GM12878 (cell line): Measurements from ENCODE around the gene TAF11L9. TPM values are rescaled to one million over a fixed set of nuclear protein-coding genes. Genes with fewer than 3 reads are reported as not detected.
"Not testable (repeated sequence)": the region's sequence is repeated elsewhere in the genome, so short reads cannot be mapped to it uniquely, and the experiment has no call there.

Source experiments
- ATAC-seq: fragments of 200-7000 bp; cut with Tn5 transposase; 3 replicates; pipeline ENCODE4 v1.9.1; 2020; ENCODE audit warnings: mild to moderate bottlenecking, moderate library complexity
- BruUV-seq: library from RNA; stranded (reverse); fragments of 400-500 nt; replicated peaks from 2 replicates; lab custom pipeline; 2021; lab: Mats Ljungman, UMichigan
- CTCF ChIA-PET: fragments of 300-600 bp; sonication (Branson Sonifier 250); formaldehyde crosslinking; extraction: SDS; loops from one replicate; lab custom pipeline; 2021; ENCODE audit warnings: inconsistent platforms; lab: Yijun Ruan, JAX
- POLR2A ChIA-PET: fragments of 350-600 bp; formaldehyde crosslinking; extraction: SDS; loops from one replicate; lab custom pipeline; 2021; ENCODE audit warnings: inconsistent platforms; lab: Charles Lee
- RAD21 ChIA-PET: fragments of 300-600 bp; sonication (Branson Sonifier 250); formaldehyde crosslinking; loops from one replicate; lab custom pipeline; 2023; ENCODE audit warnings: antibody characterized with exemption; ENCODE audit not compliant: unreplicated experiment; lab: Charles Lee
- SMC1A ChIA-PET: fragments of 300-600 bp; sonication (Branson Sonifier 250); formaldehyde crosslinking; loops from one replicate; lab custom pipeline; 2023; ENCODE audit not compliant: unreplicated experiment, uncharacterized antibody; lab: Charles Lee
- DNase-seq: peaks from one replicate; pipeline ENCODE4 v3.0.0-alpha.2; 2011; ENCODE audit warnings: low read depth, low spot score
- FAIRE-seq: peaks from 3 replicates; lab custom pipeline; 2011; peaks lifted over from hg19 to GRCh38; lab: Jason Lieb, UNC
- H2AFZ ChIP-seq: 2 replicates; pipeline ENCODE4 v1.6.0; 2011; ENCODE audit warnings: low read depth, low read length, control low read depth; ENCODE audit not compliant: control insufficient read depth
- H3K27ac ChIP-seq: 2 replicates; pipeline ENCODE4 v1.5.1; 2011; ENCODE audit warnings: control low read depth; ENCODE audit not compliant: control insufficient read depth, insufficient read depth
- H3K27me3 ChIP-seq, 2 experiments: replicated peaks in 1 of 2; 2 replicates each; pipeline versions ENCODE4 v1.6.0 to v1.6.1; 2011; ENCODE audit warnings: low read length in 1 of 2; ENCODE audit not compliant: control insufficient read depth in 2 of 2, insufficient read depth in 2 of 2
- H3K36me3 ChIP-seq, 2 experiments: 2 replicates each; pipeline ENCODE4 v1.5.1; 2011; ENCODE audit warnings: low read length in 1 of 2; ENCODE audit not compliant: control insufficient read depth in 2 of 2, insufficient read depth in 2 of 2
- H3K4me1 ChIP-seq: 2 replicates; pipeline ENCODE4 v1.6.1; 2011; ENCODE audit warnings: mild to moderate bottlenecking, low read length, moderate library complexity, mixed read lengths; ENCODE audit not compliant: control insufficient read depth, insufficient read depth
- H3K4me2 ChIP-seq: 2 replicates; pipeline ENCODE4 v1.6.0; 2011; ENCODE audit warnings: control low read depth; ENCODE audit not compliant: control insufficient read depth, insufficient read depth
- H3K4me3 ChIP-seq: fragments of 200-600 bp; sonication (generic); 2 replicates; pipeline ENCODE4 v1.5.1; 2016
- H3K79me2 ChIP-seq: 2 replicates; pipeline ENCODE4 v1.6.0; 2011; ENCODE audit warnings: low read length; ENCODE audit not compliant: control insufficient read depth, insufficient read depth
- H3K9ac ChIP-seq: 2 replicates; pipeline ENCODE4 v1.8.0; 2011; ENCODE audit warnings: low read length, control low read depth, mixed read lengths; ENCODE audit not compliant: control insufficient read depth, insufficient read depth
- H3K9me3 ChIP-seq: replicated peaks from 3 replicates; pipeline ENCODE4 v1.5.1; 2011; ENCODE audit warnings: mild to moderate bottlenecking, low read length; ENCODE audit not compliant: control insufficient read depth, insufficient read depth
- H4K20me1 ChIP-seq: 2 replicates; pipeline ENCODE4 v1.6.0; 2011; ENCODE audit not compliant: control insufficient read depth, insufficient read depth
- JUND ChIP-seq: IDR thresholded peaks from 2 replicates; pipeline ENCODE4 v1.6.1; 2012; ENCODE audit warnings: low read depth, mild to moderate bottlenecking, low read length, improper control_type of control experiment, moderate library complexity
- NR2F1 ChIP-seq: fragments of 450-650 bp; conservative IDR thresholded peaks from 2 replicates; pipeline ENCODE4 v1.6.1; 2017; ENCODE audit warnings: mild to moderate bottlenecking
- WGBS: methylation state at CpG from one replicate; pipeline ENCODE4 v1.1.6; 2016; ENCODE audit warnings: low lambda C conversion rate; ENCODE audit not compliant: insufficient replicate concordance, insufficient coverage; ENCODE audit errors: missing lambda C conversion rate; 5-methylcytosine and 5-hydroxymethylcytosine counted together
- in situ Hi-C: fragments of 300-500 bp; cut with MboI; formaldehyde crosslinking; loops from 9 replicates; pipeline ENCODE4 v1.14.3; 2018; ENCODE audit warnings: mixed read lengths
- intact Hi-C: fragments of 100-400 bp; cut with micrococcal nuclease; formaldehyde crosslinking; loops from one replicate; pipeline ENCODE4 v1.14.2; 2022; ENCODE audit not compliant: unreplicated experiment
- polyA plus RNA-seq, 11 experiments: library from polyadenylated mRNA; depleted of rRNA in 4 of 11; unstranded in 6 of 11; stranded (reverse) in 5 of 11; fragments of >200 nt; fragmentation: Nextera tagmentation in 4 of 11; fragmentation: Illumina TruSeq in 1 of 11; extraction: Ambion mirVana in 4 of 11; extraction: Trizol in 1 of 11; gene quantifications; 1 replicate in 1 of 11; 2 replicates in 10 of 11; pipeline versions ENCODE4 v1.2.1 to v1.2.3, GENCODE V29; 2011 to 2016; ENCODE audit warnings: inconsistent platforms in 2 of 11, missing spikeins in 2 of 11, low read depth in 1 of 11
- total RNA-seq, 4 experiments: library from RNA; depleted of rRNA in 3 of 4; stranded (reverse); fragments of >200 nt in 3 of 4; fragmentation: Illumina TruSeq in 1 of 4; extraction: Trizol in 1 of 4; gene quantifications; 2 replicates each; pipeline versions ENCODE4 v1.2.1 to v1.2.3, GENCODE V29; 2013 to 2021

The TAF11L9 gene
- total and polyA plus RNA-seq, 10 of the 15 experiments (the other 5 are each of a cell fraction or from before 2014, with no cell fraction given), result not detected

- no peak for ATAC-seq
Observed at GRCh38 chr5:17604951-17605350, 10.8 kb upstream of the TAF11L9 start.

GRCh38 chr5:17603880-17604279 is 9.7 kb upstream of the TAF11L9 start, which contains the start of gene TAF11L11:
TSS of gene TAF11L11 (plus strand) at chr5:17604183.
- H3K4me1 ChIP-seq, ATAC-seq, intact Hi-C loops, in situ Hi-C loops, H3K4me3 ChIP-seq, CTCF ChIA-PET, H3K36me3 ChIP-seq, H4K20me1 ChIP-seq, H2AFZ ChIP-seq, RAD21 ChIA-PET, FAIRE-seq, POLR2A ChIA-PET, H3K27ac ChIP-seq, DNase-seq, H3K27me3 ChIP-seq, BruUV-seq, H3K79me2 ChIP-seq, SMC1A ChIA-PET, H3K4me2 ChIP-seq, H3K9me3 ChIP-seq, H3K9ac ChIP-seq: not testable (repeated sequence)
- 26% methylated on average over 6 of the region's 6 CpGs for WGBS

More at GRCh38 chr5:17604951-17605350, 10.8 kb upstream of the TAF11L9 start:
- no peaks in the 10 kb centered on the region for H3K27me3 ChIP-seq
- SMC1A ChIA-PET, result no interaction called here
- no TSS peak for BruUV-seq
- POLR2A ChIA-PET, result no interaction called here
- intact Hi-C loops (no loop called here), in situ Hi-C loops (no loop called here)
- 38% methylated on average over 14 of the region's 14 CpGs for WGBS
- H3K27ac ChIP-seq, result no peak overlapping the region
- no peaks in the 10 kb centered on the region for H3K4me1 ChIP-seq
- RAD21 ChIA-PET, result no interaction called here
- H2AFZ ChIP-seq, result no peak overlapping the region
- no peaks in the 10 kb centered on the region for H3K36me3 ChIP-seq
- no peaks in the 10 kb centered on the region for H3K79me2 ChIP-seq
- no peaks in the 10 kb centered on the region; the same call in 2 of the 3 replicates for H3K9me3 ChIP-seq
- H3K4me3 ChIP-seq, result no peak overlapping the region
- H3K4me2 ChIP-seq, result no peak overlapping the region
- FAIRE-seq (no peak), DNase-seq (no peak)
- H3K9ac ChIP-seq, result no peak overlapping the region
- CTCF ChIA-PET, result no interaction called here
- no peaks in the 10 kb centered on the region for H4K20me1 ChIP-seq
- TF ChIP-seq JUND, result no peak
- no peak for TF ChIP-seq NR2F1

- H3K36me3 ChIP-seq, CTCF ChIA-PET, POLR2A ChIA-PET, FAIRE-seq, SMC1A ChIA-PET, H3K9me3 ChIP-seq, RAD21 ChIA-PET, intact Hi-C loops, DNase-seq, H3K27me3 ChIP-seq, H3K4me3 ChIP-seq, H3K9ac ChIP-seq, H3K79me2 ChIP-seq, in situ Hi-C loops, ATAC-seq, H3K4me2 ChIP-seq, H3K27ac ChIP-seq, H4K20me1 ChIP-seq, H3K4me1 ChIP-seq, BruUV-seq, H2AFZ ChIP-seq: not testable (repeated sequence)
- no CpG with 5 or more reads among the region's 15 CpGs for WGBS
Observed at GRCh38 chr5:17597728-17598127, 3.5 kb upstream of the TAF11L9 start, which contains the start of gene TAF11L10. TSS of gene TAF11L10 (minus strand) at chr5:17597828.

GRCh38 chr5:17590860-17591259 is 3.3 kb downstream of the TAF11L9 start, which contains the start of gene TAF11L8:
TSS of gene TAF11L8 (minus strand) at chr5:17590960.
- H3K36me3 ChIP-seq, H3K4me3 ChIP-seq, intact Hi-C loops, RAD21 ChIA-PET, SMC1A ChIA-PET, H3K9ac ChIP-seq, H3K27me3 ChIP-seq, H3K79me2 ChIP-seq, H2AFZ ChIP-seq, H3K27ac ChIP-seq, BruUV-seq, POLR2A ChIA-PET, H4K20me1 ChIP-seq, H3K9me3 ChIP-seq, FAIRE-seq, H3K4me2 ChIP-seq, CTCF ChIA-PET, DNase-seq, ATAC-seq, H3K4me1 ChIP-seq, in situ Hi-C loops: not testable (repeated sequence)
- WGBS, result no CpG with 5 or more reads among the region's 16 CpGs
